ENCODE results near the gene CDC42SE1.

CDC42SE1 gene

GRCh38 chr1:151008244-151009205, 50.9 kb downstream of the CDC42SE1 start, which contains the start of gene PRUNE1:
Gene PRUNE1, plus strand, starts transcription at chr1:151008449. Its CDS starts 184 bp downstream, at chr1:151008633.
- FAIRE-seq, result no peak

GRCh38 chr1:151007853-151008243, 51.6 kb downstream of the CDC42SE1 start:
- no peak for FAIRE-seq

GRCh38 chr1:151006327-151007052, 52.9 kb downstream of the CDC42SE1 start, which contains the start of gene MINDY1:
Gene MINDY1, minus strand, starts transcription at chr1:151006902. Its CDS starts 4,285 bp downstream, at chr1:151002617.
- FAIRE-seq, result no peak

- FAIRE-seq, result no peak
These were observed 53.6 kb downstream of the CDC42SE1 start for GRCh38 chr1:151005729-151006319.

- FAIRE-seq, result no peak
These were observed 56.2 kb downstream of the CDC42SE1 start for GRCh38 chr1:151003180-151003579.

- no peak for FAIRE-seq
These were observed 56.8 kb downstream of the CDC42SE1 start for GRCh38 chr1:151002611-151003010.

- FAIRE-seq, result no peak
These were observed 57.4 kb downstream of the CDC42SE1 start for GRCh38 chr1:151002051-151002450.

- no peak for FAIRE-seq
These were observed 57.8 kb downstream of the CDC42SE1 start for GRCh38 chr1:151001602-151002001.
